ENCODE measurements around the gene HS3ST3A1.
"Not testable (repeated sequence)": the region's sequence is repeated elsewhere in the genome, so short reads cannot be mapped to it uniquely, and the experiment has no call there.

The HS3ST3A1 gene

DNA sequence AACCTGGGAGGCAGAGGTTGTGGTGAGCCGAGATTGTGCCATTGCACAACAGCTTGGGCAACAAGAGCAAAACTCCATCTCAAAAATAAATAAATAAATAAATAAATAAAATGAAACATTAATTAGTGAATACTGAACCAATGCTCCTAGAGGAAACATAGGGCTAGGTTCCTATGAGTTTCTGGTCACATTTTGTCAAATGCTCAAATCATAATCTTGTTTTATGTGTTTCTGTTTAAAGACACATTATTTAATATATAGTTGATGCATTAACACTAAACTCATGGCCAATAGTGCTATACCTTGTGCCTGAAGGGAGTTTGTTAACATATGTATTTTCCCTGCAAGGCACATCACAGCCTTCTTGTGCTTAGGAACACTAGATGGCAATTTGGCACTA is 66.8 kb downstream of the HS3ST3A1 start:
- no peak for DNase-seq

GRCh38 chr17:13531721-13532120 is 70.0 kb downstream of the HS3ST3A1 start:
- DNase-seq, result no peak

GRCh38 chr17:13525876-13526275 is 75.9 kb downstream of the HS3ST3A1 start:
- DNase-seq, result no peak

- no peak for DNase-seq
Measured at GRCh38 chr17:13523164-13523563, 78.6 kb downstream of the HS3ST3A1 start.

DNA sequence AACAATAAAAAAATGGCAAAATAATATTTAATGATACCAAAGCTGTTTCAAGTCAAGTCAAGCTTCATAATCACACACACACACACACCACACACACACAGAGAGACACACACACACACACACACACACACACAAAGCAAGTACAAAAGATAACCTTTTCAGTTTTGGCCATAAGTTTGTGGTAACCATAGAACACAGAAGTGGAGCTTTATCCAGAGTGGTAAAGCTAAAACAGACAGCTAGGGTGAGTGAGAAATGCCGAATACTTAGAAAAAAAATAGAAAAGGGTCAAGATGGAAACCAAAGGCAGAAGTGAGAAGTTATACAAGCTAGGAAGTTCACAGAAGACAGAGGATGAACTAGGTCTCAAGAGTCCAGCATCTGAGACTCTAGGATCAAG is 79.0 kb downstream of the HS3ST3A1 start:
- DNase-seq, result no peak

DNA sequence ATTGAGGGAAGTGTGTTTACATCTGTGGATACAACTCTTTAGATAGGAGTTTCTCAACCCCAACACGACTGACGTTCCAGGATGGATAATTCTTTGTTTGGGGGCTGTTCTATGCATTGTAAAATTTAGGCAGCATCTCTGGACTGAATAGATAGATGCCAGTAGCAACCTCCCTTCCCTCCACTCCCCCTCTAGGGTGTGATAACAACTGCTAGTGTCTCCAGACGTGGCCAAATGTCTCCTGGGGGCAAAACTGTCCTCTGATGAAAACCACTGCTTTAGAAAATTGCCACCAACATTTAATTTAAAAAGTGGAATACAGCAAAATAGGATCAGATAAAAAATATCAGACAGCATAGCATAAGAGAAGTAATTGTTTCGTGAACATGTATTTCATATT is 79.9 kb downstream of the HS3ST3A1 start:
- no peak for DNase-seq

- no peak for DNase-seq
Measured at GRCh38 chr17:13520899-13521572, 80.7 kb downstream of the HS3ST3A1 start.

GRCh38 chr17:13518261-13519000 is 83.3 kb downstream of the HS3ST3A1 start:
- no peak for DNase-seq

GRCh38 chr17:13513039-13513405 is 88.7 kb downstream of the HS3ST3A1 start:
- no peak for DNase-seq

GRCh38 chr17:13510062-13510461 is 91.7 kb downstream of the HS3ST3A1 start:
- DNase-seq, result no peak

- DNase-seq, result no peak
Measured at GRCh38 chr17:13509527-13509926, 92.2 kb downstream of the HS3ST3A1 start.

DNA sequence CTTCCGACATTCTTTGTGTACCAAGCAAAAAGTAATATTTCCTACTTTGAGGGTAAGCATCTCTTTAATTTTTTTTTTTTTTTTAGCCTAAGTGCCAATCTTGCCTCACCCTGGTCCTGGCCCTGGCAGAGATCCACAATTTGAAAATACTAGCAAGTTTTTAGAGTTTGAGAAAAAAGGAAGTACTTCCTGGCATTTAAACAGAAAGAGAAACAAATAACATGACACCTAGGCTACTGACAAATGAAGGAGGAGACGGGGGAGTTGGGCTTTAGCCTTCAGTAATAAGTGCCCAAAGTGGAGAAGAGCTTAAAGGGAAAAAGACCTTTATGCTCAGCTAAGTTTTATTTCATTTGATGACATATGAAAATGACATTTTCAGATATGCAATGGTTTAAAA is 92.8 kb downstream of the HS3ST3A1 start:
- DNase-seq, result no peak

DNA sequence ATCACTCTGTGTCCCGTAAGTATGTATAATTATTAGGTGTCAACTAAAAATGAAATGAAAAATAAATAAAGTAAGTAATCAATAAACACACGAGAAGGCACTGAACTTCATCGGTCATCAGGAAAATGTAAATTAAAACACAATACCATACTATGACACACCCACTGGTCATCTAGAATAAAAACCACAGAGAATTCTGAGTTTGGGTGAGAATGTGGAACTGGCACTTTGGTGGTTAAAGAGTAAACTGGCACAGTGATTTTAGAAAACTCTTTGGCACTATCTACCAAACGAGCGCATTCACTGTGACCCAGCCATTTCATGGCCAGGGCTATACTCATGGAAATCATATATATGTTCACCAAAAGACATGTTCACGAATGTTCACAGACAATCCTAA is 98.2 kb downstream of the HS3ST3A1 start:
- no peak for DNase-seq

- no peak for DNase-seq
Measured at GRCh38 chr17:13502263-13502662, 99.5 kb downstream of the HS3ST3A1 start.

GRCh38 chr17:13500947-13501346 is 100.8 kb downstream of the HS3ST3A1 start:
- DNase-seq, result no peak

DNA sequence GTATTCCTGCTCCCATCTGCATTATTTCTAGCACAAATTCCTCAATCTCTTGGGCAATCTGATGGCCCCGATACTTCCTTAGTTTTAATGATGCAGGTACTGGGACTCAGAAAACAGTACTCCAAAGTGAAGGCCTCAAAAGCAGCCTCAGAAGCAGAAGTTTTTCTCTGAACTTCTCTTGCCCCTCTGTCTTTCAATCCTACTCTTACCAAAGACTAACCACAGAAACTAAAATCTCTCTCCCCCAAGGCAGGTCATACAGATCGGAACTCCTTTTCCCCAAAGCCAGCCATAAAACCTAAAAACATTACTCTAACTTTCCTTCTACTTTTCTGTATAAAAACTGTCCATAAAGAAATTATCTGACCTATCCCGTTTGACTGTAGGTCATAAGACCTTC is 103.5 kb downstream of the HS3ST3A1 start:
- no peak for DNase-seq

GRCh38 chr17:13496553-13497056 is 105.1 kb downstream of the HS3ST3A1 start:
- not testable (repeated sequence) for DNase-seq

DNA sequence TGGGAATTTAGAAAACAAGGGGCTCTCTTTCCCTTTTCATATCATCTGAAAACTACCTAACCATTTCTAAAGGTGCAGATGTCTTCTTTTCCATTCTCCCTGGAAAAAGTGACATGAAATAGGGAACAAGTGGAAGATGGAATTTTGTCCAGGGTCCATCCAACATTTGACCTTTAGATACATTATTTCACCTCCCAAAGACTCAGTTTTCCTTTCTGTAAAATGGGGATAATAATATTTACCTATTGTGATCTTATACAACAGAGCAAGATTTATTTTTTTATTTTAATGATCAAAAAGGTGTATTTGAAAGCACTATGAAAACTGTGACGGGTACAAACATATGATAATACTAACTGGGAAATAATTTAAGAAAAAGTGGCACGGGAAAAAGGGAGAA is 106.3 kb downstream of the HS3ST3A1 start:
- DNase-seq, result no peak

DNA sequence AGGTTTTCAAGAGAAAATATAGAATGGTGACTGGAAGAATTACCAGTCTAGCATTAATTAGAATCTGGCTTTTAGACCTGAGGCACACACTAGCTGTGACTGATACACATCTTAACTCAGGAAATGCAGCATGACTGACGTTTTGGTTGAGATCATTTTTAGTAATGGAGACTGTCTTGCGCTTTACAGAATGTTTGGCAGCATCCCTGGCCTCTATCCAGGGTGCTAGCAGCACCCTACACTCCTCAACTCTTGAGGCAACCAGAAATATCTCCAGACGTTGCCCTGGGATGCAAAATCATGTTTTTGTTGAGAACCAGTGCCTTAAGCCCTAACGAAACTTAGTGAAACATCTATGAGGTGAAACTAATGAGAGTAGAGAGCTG is 109.0 kb downstream of the HS3ST3A1 start:
- no peak for DNase-seq

GRCh38 chr17:13491916-13492736 is 109.6 kb downstream of the HS3ST3A1 start:
- no peak for DNase-seq

- DNase-seq, result no peak
Measured at GRCh38 chr17:13491491-13491890, 110.2 kb downstream of the HS3ST3A1 start.

GRCh38 chr17:13490906-13491482 is 110.7 kb downstream of the HS3ST3A1 start:
- no peak for DNase-seq

DNA sequence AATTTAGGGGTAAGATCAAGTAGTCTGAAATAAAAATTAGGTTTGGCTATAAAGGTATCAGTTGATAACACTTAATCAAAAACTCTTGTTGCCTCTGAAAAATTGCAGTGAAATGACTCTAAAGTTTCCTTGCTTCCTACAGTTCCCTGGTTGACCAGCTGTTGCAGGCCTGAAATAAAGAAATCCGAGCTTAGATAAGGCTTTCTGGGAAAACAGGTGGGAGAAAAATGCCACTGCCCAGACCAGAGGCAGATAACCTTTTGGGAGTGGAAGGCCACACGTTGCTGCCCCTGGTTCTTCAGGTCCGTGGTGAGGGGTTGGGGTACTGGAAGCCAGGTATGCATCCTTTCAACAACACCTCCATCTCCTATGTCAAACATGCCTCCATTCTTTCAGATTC is 111.3 kb downstream of the HS3ST3A1 start:
- DNase-seq, result no peak

Data from NCI-H446 (cell line).